HG02623 (cell line): Measurements from ENCODE around the gene PASK.

ENCODE experiments used
- ATAC-seq: cut with Tn5 transposase; IDR thresholded peaks from one replicate; pipeline ENCODE4 v1.9.1; 2021; ENCODE audit warnings: moderate library complexity; ENCODE audit not compliant: unreplicated experiment

Gene PASK

DNA sequence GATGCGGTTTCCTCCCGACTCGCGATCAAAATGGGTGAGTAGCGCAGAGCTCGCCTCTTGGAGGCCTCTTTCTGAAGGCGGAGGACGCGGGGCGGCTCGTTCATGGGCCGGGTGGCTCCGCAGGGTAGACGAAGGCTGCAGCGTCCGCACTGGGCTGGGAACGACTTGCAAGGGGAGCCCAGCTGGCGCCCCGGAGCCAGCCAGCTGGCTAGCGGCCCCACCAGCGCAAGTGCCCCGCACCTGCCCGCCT is 328 bp upstream of the PASK start:
- ATAC-seq: peak; percentile 6

- ATAC-seq: no peak
Observed at GRCh38 chr2:241148239-241148638, 1.0 kb downstream of the PASK start.

DNA sequence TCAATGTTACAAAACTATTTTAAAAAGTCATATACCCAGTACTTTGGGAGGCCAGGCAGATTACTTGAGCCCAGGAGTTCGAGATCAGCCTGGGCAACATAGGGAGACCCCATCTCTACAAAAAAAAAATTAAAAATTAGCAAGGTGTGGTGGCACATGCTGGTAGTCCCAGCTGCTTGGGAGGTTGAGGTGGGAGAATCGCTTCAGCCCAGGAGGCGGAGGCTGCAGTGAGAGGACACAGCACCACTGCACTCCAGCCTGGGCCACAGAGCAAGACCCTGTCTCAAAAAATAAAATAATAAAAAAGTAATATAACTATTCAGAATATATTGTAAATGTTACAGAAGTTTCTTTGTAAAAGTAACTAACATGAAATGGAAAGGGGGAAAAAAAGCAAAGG is 1.9 kb downstream of the PASK start:
- ATAC-seq: no peak

- ATAC-seq: no peak
Observed at GRCh38 chr2:241146286-241146685, 3.0 kb downstream of the PASK start.

DNA sequence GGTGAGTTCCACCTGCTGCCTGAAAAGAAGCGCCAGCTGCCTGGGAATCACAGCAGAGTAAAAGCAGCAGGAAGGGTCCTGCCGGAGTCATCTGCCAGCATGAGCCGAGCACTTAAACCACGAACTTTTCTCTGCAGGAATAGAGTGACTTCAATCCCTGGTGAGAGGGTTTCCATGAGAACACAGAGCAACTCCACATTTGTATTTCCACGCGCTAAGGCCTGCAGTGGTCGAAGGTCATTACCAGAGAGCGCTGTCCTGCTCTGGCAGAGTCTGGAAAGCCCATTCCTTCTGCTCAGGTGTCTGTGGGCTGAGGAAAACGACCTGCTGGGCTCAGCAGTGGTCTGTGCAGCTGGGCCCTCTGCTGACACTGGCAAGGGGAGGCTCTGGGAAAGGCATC is 6.7 kb downstream of the PASK start:
- no peak for ATAC-seq

DNA sequence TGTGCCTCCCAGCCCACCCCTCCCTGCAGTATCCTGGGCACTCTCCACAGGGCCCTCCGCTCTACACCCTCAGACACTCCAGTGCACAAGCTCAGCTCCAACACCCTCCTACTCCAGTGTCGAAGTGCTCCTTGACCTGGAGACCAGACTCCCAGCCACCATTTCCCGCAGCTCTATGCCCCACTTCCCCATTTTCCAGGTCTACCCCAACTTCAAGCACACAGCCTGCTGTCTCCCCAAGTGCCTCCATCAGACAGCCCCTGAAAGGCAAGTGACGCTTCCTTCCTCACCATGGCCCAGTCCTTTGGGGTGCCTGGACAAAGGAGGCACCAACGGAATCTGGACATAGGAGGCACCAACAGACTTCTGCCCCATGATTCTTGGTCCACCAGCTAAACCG is 7.2 kb downstream of the PASK start:
- ATAC-seq: no peak

DNA sequence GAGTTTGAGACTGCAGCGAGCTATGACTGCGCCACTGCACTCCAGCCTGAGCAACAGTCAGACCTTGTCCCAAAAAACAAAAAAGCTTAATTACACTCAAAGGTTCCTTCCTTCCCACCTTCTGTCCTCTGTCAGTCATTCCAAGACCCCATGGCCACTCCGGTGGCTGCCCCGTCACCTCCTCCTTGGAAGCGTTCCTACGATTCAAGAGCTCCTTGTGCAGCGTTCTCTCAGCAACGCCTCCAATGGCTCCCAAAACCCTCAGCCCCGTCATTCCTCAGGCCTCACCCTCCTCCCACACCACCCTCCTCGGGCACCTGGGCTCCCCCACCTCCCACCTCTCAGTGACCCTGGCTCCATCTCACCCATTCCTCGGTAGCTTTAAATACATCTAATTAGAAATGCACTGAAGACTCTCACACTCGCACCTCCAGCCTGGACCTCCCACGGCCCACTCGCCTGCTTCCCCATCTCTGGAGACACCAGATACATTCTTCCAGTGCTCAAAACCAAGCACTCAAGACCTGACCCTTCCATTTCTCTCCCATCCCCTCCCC is 8.0 kb downstream of the PASK start:
- no peak for ATAC-seq

- ATAC-seq: no peak
Observed at GRCh38 chr2:241140445-241140840, 8.8 kb downstream of the PASK start.

GRCh38 chr2:241139531-241140444 is 9.5 kb downstream of the PASK start:
- no peak for ATAC-seq

DNA sequence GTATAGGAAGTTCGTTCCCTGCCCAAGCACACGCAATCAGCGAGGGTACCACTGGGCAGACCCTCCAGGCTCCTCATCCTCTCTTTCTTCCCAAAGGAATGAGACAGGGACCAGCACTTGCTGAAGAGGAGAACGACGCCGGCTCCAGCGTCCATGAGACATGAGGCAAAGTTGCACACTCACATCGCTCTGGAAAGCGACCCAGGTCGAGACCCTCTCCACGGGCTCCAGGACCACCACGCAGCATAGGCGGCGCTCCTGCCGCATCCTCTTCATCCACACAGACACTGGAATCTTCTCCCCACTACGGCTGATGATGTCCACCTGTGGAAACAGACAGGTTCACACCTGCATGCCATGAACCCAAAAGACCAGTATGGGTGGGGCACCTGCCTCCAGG is 10.8 kb downstream of the PASK start:
- no peak for ATAC-seq

GRCh38 chr2:241137276-241138190 is 11.7 kb downstream of the PASK start:
- ATAC-seq: no peak

DNA sequence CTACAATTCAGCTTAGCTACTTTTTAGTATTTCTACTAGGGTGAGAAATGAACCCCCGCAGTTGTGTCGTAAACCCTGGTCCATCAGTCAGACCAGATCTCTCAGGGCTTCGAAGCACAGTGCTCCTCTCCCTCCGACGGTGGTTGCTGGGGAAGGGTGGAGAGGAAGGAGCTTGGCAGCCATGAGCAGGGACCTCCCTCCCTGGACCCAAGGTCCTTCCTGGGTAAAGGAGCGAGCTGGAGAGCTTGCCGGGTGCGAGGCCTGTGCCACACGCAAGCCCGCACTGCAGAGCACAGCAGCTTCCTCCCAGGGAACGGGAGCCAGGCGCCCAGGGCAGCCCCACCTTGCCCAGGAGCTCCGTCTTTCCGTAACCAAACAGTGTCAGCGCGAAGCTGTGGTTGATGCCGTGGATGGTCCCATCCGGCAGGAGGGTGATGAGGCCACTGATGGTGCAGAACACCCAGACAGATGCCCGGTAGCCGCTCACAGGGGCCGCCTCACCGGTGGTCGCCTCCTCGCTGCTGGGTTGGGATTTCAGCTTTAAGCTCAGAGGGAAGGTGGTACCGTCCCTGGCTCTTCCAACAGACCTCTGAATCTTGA is 12.5 kb downstream of the PASK start:
- ATAC-seq: no peak

- ATAC-seq: no peak
Observed at GRCh38 chr2:241136191-241136590, 13.1 kb downstream of the PASK start.

DNA sequence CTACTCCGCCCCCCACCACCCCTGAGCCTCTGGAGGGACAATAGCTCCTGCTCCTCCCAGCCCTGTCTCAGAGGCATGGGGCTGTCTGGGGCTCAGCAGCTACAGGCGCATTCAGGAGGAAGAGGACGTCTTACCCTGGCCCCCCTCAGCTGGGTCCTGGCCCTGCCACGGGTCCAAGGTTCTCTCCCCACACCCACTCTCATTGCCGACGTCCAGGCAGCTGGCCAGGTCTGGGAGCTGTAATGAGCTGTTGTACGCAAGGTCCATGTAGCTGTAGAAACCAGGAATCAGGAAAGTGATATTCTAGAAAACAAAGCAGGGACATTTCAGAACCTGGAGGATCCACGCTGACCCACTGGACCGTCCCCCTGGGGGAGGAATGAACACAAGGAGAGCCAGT is 13.5 kb downstream of the PASK start:
- ATAC-seq: no peak

DNA sequence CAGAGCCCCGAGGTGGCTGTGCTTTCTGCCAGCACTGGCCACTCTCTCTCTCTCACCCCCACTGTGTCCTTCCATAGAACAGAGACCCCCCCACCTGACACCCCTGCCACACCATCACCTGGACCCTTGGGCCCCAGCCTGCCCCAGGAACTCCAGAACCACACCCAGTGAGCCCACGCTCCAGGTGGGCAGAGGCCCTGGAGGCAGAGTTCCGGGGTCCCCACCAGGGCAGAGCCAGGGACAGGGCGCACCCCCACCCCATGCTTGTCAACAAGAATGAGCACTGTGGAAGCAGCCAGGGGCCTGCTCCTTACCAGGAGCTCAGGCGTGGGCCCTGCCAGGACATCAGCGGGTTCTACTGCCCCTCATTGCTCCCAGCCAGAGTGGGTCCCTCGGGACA is 14.6 kb downstream of the PASK start:
- ATAC-seq: no peak

DNA sequence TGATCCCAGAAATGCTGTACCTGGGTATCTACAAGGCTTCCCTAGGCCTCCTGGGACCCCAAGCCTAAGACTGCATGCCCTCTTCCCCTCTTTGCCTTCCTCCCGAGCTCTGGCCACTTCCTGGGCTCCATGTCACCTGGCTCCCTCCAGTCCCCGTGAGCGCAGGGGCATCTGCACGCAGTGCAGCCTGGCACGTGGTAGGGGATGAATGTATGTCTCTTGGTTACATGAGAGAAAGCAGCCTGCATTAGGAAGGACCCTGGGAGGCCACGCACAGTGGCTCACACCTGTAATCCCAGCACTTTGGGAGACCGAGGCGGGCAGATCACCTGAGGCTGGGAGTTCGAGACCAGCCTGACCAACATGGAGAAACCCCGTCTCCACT is 15.8 kb downstream of the PASK start:
- ATAC-seq: no peak

- no peak for ATAC-seq
Observed at GRCh38 chr2:241132538-241133435, 16.5 kb downstream of the PASK start.

GRCh38 chr2:241131531-241131930 is 17.7 kb downstream of the PASK start:
- no peak for ATAC-seq

DNA sequence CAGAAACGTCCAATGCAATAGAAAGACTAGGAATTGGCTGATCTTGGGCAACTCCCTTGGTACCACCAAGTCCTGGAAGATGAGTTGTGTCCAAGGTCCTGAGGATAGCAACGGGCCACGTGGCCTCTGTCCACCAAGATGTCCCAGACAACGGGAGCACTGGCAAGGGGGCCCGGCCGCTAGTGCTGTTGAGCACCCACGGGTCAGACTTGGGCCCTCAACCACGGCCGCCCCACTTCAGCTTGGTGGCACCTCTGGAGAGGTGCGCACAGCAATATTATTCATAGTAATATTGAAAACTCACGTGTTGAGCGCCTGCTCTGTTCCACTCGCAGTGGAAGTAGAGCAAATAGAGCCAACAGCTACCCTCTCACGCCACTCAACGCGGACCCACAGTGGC is 19.0 kb downstream of the PASK start:
- ATAC-seq: no peak

GRCh38 chr2:241129086-241129871 is 20.0 kb downstream of the PASK start:
- ATAC-seq: no peak
